GM21360 (cell line): ENCODE results near the gene RARB.

Source experiments
- ATAC-seq: cut with Tn5 transposase; IDR thresholded peaks from one replicate; pipeline ENCODE4 v1.9.1; 2021; ENCODE audit warnings: mild to moderate bottlenecking, moderate library complexity; ENCODE audit not compliant: unreplicated experiment

The RARB gene

DNA sequence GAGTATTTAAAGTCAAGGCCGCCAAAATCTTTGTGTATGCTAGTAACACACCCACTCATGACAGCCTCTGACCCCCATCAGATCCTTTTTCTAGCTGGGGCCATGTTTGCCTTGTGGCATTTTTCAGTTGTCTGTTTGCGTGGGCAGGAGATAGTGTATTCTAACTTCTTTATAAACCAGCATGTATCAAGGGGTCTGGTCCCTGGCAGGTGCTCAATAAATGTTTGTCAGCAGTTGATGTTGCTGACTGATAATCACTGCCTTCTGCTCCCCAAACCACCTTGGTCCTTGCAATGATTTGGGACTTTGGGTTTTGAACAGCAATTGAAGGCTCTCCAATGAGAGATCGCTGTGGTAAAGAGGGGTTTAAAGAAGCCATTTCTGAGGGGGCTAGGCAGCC, 19.2 kb downstream of the RARB start:
- ATAC-seq, result no peak

DNA sequence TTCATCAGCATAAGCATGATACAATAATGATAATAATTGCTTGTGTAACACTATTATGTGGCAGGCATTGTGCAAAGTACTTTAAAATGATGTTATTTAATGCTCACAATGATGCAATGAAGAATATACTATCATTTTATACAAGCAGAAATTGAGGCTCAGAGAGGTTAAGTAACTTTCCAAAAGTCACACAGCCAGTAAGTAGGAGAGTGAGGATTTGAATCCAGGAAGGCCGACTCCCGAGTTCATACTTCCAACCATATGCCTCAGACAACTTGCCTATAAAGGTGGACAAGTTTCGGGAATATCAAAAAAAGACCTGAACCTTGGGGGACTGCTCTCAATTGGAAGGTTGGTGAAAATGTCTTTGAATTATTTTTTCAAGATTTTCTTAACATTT, 19.9 kb downstream of the RARB start:
- no peak for ATAC-seq

DNA sequence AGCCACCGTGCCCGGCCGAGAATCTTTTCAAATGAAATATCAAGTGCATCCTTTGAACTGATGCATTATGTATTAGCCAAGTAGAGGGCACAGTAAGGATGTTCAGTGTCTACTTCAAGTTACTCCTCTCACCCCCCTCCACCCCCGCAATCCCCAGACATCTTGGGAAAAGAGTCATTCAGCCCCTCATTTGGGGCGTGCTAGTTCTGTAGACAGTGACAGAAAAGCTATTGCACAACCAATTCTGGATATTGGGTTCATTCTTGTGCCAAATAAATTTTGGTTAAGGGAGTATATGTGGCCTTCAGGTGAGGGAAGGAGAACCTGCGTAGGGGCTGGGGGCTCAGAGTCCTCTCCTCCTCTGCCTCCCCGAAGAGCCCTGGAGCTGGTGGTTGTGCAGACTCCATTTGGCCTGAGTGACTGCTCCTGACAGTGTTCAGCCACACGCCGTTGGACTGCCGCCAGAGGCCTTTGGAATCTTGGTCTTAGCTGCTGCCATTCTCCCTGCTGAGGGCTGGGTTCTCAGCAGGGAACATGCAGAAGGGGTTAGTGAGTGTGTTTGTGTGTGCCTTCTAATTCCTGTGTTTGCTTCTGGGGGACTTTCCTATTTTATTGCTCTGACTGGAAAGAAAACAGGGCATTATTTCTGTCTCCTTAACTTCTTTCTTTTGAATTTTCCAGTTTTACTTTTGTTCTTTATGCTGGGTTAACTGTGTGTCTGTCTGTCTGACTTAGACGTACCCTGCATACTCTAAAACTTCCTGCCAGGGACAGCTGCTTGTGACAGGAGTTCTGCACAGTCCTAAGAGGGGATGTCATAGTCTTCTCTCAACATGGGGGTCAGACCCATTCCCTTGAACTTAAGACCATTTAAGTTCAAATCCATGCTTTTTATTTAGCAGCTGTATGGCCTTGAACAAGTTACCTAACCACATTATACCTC, 21.0 kb downstream of the RARB start:
- ATAC-seq, result no peak

DNA sequence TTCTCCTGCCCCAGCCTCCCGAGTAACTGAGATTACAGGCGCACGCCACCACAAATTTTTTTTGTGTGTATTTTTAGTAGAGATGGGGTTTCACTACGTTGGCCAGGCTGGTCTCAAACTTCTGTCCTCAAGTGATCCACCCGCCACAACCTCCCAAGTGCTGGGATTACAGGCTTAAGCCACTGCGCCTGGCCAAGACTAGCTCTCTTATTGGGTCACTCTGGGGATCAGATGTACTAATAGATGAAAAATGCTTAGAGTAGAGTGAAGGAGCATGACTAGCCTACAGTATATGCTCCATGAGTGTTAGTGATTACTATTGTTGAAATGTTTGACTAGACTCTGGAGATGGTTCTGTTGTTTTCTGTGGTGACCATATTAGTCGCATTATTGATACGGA, 21.8 kb downstream of the RARB start:
- no peak for ATAC-seq

DNA sequence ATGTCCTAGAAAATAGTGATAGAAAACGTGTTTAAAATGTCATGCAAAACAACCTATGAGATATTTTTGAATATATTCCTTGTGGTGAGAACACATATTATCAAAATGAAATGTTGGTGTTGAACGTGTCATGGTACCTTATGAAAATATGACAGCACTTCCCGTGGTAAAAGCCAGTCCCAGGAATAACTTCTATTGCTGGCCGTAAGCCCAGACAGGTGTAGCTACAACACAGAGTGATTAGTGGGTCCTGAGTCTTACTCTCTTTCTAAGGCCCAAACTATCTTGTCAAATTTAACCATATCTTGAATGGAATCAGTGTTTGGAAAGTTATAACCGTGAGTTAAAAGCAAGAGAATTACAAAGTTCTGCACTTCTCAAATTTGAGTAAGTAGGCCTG, 24.1 kb downstream of the RARB start:
- no peak for ATAC-seq

DNA sequence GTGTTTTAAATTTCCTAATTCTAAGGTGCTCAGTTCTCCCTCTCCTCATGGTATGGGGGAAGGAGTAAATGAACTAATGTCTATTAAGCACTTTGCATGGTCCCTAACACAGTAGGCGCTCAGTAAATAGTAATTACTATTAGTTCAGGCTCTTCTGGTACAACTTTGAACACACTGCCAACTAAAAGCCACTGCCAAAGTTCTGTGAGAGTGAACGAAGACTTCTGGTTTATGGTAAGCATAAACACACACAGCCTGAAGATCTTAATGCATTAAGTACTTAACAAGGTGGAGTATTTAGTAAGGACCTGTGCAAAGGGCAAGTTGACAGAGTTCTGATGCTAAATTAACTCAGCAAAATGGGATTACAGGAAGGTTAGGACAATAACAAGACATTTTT, 24.7 kb downstream of the RARB start:
- no peak for ATAC-seq

DNA sequence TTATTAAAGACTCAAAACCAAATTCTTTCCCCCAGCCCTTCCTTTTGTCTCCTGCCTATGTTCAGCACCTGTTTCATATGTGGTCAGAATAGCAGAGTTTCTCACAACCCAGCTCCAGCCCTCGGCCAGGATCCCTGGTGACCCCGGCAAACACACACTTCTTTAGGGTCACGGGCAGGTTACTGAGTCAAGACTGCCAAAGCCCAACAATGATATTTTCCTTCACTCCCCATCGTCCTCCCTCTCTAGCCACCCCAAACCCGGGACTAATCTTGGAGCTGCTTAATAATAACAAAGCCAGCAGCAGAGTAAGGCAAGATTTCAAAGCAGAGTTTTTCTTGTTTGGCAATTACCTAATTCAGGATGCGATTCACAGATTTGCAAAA, 25.5 kb downstream of the RARB start:
- ATAC-seq, result no peak

DNA sequence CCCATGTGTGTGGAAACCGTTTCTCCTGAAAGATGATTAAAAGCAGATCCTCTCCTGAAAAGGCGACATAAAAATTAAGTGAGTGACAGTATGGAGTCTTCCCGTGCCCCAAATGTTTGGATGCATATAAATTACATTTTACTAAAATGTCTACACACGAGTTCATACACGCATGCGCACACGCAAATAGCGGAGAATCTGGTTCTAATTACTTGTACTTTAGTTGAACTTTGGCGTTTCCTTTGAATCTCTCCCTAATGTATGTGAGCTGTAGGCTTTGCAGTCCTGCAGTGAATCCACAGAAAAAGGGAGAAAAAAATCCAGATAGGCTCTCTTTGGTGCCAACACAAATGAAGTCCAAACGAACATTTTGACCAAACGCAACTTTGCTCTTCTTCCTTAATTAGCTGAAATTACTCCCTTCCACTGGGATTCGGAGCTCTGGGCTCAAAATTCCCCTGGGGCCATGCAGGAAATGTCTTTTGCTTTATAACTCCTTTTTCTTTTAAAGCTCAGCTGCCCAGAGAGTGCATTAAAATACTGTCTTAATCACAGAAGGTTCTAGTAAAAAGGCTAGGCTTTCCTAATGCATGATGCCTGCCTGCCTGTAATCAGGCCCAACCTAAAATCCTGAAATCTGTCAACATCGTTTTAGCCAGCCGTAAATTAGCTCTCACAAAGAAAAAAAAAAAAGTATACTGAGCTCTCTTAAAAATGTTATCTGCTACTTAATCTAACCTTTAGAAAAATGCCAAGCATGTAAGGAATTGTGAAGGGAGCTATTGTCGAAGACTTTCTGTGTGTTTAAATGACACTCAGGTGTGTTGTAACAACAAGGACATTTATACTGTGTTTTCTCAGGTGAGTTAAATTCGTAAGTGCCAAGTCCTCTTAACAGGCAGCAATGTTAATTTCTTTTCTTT, 26.2 kb downstream of the RARB start:
- no peak for ATAC-seq

DNA sequence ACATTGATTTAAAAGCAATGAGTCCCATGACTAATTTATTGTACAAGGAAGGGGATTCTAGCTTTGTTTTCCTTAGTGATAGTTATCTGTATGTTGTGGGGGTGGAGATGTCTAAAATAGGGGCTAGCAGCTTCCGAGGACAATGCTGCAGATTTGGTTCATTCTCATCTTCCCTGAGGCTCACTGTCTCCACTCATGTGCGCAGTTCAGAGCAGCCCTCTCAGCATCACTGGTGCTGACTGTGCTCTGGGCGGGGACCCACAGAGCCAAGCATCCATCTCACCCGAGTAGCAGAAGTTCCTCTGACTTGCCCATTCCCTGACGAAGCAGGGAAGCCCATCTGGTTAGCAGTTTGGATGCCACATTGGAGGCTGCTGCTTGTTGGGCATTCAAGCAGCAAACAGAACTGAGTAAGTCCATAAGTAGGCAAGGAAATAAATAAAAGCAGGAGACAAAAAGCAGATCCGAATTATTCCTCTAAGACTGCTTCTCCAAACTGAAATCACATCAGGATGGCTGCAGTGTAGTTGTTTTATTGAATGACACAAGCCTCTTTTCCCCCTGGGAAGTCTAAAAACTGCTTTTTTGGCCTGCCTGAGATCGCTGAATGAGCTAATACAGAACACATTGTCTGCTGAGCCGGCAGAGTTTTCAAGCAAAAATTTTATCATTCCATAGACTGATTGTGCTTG, 27.5 kb downstream of the RARB start:
- no peak for ATAC-seq

DNA sequence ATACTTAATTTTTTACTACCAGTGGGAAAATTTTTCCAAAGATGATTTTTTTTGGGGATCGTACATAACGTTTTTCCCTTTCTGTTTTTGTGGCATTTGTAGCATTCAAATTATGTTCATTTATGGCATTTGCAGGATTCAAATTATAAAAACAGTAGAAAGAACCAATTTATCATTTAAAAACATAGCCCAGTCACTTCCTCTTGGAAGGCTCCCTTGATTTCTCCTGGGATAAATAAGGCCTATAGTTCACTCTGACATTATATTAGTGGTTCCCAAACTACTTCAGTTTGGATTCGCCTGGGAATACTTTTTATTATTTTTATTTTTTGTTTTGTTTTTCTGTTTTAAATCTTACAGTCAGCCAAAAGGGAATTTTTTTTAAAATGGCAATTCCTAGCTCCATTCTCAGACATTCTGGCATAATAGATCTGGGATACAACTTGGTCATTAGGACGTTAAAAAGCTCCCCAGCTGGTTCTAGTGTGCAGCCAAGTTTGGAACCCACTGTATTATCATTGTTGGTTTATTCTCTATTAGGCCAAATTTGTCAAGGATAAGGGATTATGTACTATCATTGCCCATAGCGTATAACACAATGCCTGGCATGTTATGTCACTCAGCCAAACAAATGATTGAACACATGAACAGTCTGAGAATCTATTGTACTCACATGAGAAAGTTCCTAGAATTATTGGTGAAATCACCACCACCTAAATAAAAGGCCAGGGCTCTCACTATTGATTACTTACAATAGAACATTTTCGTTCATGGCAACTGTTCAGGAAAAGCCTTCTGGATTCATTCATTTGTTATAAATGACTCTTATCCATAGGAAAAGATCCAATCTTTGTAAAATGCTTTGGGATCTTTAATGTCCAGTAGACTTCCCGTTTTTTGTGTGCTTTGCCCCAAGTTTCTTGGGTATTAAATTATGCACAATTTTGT, 28.9 kb downstream of the RARB start:
- ATAC-seq, result no peak

DNA sequence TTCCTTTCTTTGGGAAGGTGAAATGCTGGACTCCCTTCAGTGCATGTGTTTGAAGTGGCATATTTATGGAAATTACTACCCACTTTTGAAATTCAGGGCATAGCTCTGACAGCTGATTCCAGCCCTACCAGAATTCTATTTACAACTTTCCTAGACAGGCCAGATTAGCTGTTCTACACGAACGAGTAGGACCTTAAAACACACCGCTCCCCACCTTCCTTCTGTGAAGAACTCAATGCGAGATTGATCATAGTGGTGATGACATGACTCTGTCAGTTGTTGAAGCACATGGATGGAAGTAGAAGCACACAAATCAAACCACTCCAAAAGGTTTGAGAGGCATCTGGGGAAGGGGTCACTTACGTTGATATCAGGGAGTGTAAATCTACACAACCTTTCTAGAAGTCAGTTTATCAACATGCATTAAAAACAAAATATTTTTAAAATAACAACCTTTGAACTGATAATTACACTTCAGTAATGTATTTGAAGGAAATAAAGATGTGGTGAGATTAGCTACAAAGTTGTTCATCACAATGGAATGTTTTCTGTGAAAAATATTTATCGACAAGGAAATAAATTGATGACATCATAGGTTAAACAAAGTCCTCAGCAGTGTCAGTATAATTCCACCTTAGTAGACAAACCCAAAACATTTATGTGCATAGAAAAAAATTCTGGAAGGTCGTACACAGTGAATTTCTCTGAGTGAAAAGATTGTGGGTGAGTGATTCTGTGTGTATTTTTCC, 29.8 kb downstream of the RARB start:
- no peak for ATAC-seq

DNA sequence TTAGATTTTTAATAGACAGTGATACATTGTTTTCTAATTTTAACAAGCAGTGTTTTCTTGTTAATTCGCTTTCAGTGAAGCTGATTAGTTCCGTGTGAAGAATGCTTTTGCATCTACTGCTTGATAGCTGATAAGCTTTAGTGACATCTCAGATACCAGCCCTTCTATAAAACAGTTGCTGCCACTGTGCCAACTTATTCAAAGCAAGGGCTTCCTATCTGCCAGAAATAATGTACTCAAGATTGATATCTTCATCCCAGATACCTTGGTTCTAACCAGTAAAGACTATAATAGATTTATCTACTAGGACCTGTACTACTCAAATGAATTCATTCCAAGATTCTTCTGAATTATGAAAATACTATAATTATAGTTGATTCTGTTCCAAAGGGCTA, 30.4 kb downstream of the RARB start:
- ATAC-seq, result no peak

DNA sequence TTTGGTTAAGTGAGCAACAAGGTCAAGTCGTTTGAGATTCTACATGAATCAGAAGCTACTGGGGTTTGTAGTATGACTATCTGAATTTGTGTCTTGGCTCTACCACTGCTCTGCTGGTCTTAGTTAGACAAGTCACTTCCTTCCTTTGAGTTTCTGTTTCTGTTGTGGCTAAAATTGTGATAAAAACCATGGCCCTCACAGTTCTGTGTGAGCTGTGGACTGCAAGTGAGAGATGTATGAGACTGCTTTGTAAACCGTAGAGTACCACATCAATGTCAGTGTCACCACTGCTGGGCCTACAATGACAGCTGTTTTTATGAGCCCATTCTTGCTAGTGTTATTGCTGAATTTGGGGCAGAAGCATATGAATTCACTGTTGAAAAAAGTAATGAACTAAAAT, 32.7 kb downstream of the RARB start:
- ATAC-seq, result peak; percentile 99

DNA sequence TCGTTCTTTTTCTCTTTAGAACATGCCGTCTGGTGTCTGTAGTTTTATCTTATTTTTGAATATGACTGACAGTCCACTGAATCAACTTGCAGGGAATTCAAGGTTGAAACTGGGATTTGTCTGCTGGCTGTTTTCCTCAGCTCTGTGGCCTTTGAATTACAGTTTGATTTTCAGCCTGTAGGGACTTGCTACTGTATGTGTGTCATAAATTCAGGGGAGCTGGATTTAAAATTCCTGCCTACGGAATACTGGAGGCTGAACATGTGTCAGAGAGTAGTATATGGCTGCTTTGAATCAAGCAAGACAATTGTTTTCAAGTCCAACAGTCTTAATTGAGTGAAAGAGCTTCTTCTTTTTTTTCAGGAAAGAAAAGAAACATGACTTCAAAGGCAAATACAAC, 33.9 kb downstream of the RARB start:
- no peak for ATAC-seq

DNA sequence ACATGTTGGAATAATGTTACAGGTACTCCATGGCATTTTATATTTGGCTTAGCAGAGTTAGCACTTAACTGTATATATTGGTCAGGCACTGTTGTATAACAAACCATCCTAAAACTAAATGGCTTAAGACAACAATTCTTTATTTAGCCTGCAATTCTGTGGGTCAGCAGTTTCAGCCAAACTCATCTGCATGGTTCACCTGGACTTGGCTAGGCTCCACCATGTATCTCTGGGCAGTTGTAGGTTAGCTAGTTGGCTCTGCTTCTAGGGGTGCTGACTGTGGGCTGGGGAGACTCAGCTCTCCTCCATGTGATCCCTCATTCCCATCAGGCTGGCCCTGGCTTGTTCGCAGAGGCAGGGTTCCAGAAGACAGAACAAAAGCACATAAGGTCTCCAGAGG, 34.4 kb downstream of the RARB start:
- no peak for ATAC-seq

DNA sequence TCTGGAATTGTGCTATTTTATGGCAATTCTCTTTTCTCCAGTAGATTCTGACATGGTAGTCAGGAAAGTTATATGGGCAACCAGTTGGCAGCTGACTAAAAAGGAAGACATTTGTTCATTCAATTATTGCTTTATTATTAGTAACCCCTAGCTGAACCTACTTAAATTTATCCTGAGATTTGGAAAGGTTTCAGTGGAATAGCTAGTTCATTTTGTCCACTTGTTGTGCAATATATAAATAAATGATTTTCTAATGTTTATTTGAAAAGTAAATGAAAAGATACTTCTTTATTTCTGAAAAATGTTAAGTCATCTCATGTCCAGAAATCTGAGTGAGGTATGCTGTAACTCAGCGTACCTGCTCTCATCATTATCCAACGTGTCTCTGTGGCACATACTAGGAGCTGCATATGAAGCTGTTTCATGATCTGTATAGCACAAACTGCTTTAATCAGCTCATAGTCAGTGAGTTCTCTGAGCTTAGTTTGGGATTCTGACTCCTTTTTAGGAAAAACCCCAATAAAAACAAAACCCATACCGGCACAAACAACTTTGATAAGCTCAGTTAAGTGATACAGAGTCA, 35.9 kb downstream of the RARB start:
- ATAC-seq, result no peak

DNA sequence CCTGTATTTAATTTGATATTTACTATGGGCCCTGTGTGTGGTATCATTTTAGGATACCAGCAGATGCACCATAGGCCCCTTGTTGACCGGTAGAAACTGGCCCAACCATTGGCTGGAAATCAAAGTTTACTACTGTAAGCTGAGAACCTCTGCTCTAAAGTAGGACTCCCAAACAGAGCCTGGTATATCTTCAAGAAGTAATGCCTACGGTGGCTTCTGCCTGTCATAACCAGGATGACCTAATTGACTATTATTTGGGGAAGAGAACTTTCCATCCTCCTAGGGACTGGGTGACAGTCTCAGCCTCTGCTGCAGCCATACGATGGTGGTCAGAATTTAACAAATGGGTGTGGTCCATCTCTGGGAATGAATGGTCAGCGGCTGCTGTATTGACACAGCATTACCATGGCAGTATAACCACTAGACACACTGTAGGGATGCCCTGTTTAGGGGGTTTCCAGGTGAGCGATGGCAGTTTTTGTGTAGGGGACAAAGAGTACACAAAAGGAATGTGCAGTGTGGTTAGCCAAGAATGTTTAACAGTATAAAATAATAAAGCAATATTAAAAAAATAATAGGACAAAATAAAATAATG, 37.3 kb downstream of the RARB start:
- ATAC-seq, result no peak

DNA sequence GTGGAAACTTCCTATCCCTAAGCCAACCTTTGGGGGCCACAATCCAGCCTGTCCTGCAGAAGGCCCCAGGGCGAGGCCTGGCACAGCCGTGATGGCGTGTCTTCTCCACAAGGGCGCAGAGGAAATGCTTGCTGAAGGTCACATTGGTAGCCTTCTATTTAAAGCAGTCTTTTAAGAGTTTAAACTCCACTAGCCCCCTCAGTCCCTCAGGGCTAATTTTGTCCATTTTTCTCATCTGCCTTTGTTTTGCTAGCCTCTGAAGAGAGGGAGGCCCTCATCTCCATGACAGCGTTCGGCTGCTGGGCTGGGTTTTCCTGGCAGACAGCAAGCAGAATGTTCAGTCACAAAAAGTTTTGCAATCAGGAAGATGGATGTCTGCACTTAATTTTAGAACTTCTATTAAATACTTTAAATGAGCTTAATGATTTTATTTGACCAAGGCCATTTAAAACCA, 40.8 kb downstream of the RARB start:
- ATAC-seq, result no peak

DNA sequence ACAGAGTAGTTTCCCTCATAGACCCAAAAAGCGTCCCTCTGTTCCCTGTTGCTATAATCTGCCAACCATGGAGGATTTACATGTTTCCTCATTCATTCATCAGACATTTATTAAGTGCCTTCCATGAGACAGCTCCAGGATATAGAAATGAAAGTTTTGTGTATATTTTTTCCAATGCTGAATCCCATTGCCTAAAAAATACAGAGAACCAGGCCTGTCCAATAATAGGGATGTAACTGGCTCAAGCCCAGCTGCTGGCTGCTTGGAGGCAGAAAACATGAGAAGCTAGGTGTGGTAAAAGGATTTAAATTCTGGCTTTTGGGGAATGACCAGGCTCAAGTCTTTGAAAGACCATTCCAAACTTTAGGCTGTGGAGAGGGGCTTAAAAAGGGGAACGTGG, 41.5 kb downstream of the RARB start:
- ATAC-seq, result no peak
